ENCODE results near the gene DUS3L. TPM values are rescaled to one million over a fixed set of nuclear protein-coding genes. Genes with fewer than 3 reads are reported as not detected.

Gene DUS3L
- total RNA-seq, 4 donors from 2014 or later: 20.3 to 34.1 (median 27.3) TPM

DNA sequence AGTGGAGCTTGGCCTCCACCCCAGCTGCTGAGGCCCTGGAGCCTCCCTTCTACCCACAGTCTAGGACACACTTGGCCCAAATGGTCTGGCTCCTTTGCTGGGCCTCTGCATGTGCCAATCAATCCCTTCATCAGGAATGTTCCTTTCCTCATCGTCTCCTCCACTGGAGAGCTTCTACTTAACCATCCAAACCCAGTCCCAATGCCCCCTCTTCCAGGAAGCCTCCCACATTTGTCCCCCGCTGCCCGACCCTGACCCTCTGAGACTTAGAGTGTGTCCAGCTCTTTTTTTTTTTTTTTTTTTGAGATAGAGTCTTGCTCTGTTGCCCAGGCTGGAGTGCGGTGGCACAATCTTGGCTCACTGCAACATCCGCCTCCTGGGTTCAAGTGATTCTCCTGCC lies 2.5 kb downstream of the DUS3L start:
- no peak for DNase-seq (ENCODE audit: extremely low spot score)
- H3K36me3 ChIP-seq: peaks cover 59 to 67% (median 65%) of the 10 kb centered on the region in 4 donors
- TF ChIP-seq POLR2A (IDR thresholded peaks at IDR 0.05; ENCODE audit: low read depth) (no peak), EP300 (IDR thresholded peaks at IDR 0.05) (no peak), POLR2AphosphoS5 (IDR thresholded peaks at IDR 0.05) (no peak)
- TF ChIP-seq, protein P1, sequence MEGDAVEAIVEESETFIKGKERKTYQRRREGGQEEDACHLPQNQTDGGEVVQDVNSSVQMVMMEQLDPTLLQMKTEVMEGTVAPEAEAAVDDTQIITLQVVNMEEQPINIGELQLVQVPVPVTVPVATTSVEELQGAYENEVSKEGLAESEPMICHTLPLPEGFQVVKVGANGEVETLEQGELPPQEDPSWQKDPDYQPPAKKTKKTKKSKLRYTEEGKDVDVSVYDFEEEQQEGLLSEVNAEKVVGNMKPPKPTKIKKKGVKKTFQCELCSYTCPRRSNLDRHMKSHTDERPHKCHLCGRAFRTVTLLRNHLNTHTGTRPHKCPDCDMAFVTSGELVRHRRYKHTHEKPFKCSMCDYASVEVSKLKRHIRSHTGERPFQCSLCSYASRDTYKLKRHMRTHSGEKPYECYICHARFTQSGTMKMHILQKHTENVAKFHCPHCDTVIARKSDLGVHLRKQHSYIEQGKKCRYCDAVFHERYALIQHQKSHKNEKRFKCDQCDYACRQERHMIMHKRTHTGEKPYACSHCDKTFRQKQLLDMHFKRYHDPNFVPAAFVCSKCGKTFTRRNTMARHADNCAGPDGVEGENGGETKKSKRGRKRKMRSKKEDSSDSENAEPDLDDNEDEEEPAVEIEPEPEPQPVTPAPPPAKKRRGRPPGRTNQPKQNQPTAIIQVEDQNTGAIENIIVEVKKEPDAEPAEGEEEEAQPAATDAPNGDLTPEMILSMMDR (IDR thresholded peaks at IDR 0.05): no peak
- WGBS: 96% methylated on average over 5 of the region's 5 CpGs
- intact Hi-C loops (cut with DNase I): no loop called here
- peaks cover 7 to 12% (median 9%) of the 10 kb centered on the region in 4 donors for H3K4me1 ChIP-seq
- H3K9me3 ChIP-seq: no peaks in the 10 kb centered on the region
- H3K27me3 ChIP-seq: no peaks in the 10 kb centered on the region
- H3K27ac ChIP-seq (replicated peaks in 1 of 4): no peak overlapping the region
- no peak overlapping the region for H3K4me3 ChIP-seq

DNA sequence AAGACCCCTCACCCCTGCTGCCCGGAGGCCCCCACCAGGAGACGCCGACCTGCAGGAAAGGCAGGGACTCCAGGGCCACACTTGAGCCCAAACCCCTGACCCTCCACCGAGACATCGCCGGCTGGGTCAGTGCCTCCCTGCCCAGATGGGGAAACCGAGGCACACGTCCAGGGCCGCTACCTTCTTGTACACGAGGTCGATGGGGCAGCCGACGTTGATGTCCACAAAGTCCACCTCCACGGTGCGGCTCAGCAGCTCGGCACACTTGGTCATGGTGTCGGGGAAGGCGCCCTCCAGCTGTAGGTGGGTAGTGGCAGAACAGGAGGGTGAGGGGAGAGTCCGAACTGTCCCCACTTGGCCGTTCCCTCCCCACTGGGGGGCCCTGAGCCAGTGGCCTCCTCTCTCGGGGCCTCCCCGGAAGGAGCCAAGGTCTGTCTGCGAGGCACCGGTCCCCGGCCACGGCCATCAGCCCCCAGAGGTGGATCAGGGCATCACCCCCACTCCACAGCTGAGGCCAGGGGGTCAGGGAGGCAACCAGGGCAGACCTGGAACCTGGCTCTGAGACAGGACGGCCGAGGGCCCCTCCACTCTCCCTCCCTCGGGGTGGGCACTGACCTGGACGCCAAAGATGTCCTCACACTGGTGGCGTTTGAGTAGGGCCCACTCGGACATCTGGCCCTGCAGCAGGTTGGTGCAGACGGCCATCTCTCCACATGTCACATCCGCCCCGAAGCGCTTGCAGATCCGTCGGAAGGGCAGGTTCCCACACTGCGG lies 3.4 kb downstream of the DUS3L start:
- intact Hi-C loops (cut with DNase I): no loop called here
- 81% methylated on average over 14 of the region's 39 CpGs for WGBS
- H3K36me3 ChIP-seq: peaks cover 59 to 69% (median 65%) of the 10 kb centered on the region in 4 donors
- TF ChIP-seq POLR2A (IDR thresholded peaks at IDR 0.05; ENCODE audit: low read depth): no peak
- H3K4me3 ChIP-seq: no peak overlapping the region
- peaks cover 7 to 12% (median 9%) of the 10 kb centered on the region in 4 donors for H3K4me1 ChIP-seq
- no peaks in the 10 kb centered on the region for H3K9me3 ChIP-seq
- no peak overlapping the region for H3K27ac ChIP-seq (replicated peaks in 1 of 4)
- no peak for DNase-seq (ENCODE audit: extremely low spot score)
- no peaks in the 10 kb centered on the region for H3K27me3 ChIP-seq

DNA sequence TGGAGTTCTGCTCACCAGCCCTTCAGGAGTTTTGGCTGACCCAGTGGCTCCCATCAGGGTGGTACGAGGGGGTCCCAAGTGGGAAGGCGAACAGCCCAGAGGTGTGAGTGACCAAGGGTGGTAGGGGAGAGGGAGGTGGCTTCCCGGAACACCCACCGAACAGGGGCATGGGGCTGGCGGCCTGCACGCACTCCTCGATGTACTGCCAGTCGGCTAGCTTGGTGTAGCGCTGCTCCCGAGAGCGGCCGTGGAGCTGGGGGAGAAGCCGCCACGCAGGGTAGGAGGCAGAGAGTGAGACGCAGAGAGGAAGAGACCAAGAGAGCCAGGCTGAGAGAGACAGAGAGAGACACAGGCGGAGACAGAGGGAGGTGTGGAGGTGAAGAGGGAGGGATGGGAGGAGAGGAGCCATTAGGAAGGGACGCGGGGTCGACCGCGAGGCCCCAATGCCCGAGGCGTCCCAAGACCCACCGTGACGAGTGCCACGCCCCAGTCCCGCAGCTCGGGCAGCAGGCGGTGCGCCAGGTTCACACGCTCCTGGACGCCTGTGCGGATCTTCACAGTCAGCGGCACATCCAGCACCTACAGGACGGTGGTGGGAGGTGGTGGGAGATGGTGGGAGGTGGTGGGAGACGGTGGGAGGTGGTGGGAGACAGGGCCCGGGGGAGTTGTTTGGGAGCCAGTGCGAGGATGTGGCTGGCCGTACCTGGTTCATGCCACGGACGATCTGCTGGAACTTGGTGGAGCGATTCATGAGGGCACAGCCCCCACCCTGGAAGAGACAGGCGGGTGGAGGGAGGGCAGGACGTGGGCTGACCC lies 4.2 kb downstream of the DUS3L start:
- Histone ChIP-seq H3K4me1 (peaks cover 7 to 12% (median 9%) of the 10 kb centered on the region in 4 donors), H3K36me3 (peaks cover 59 to 69% (median 65%) of the 10 kb centered on the region in 4 donors), H3K4me3 (no peak overlapping the region), H3K27me3 (no peaks in the 10 kb centered on the region), H3K9me3 (no peaks in the 10 kb centered on the region), H3K27ac (replicated peaks in 1 of 4) (no peak overlapping the region)
- no peak for DNase-seq (ENCODE audit: extremely low spot score)
- 89% methylated on average over 36 of the region's 44 CpGs for WGBS
- intact Hi-C loops (cut with DNase I): no loop called here
- TF ChIP-seq EP300 (IDR thresholded peaks at IDR 0.05) (no peak), POLR2A (IDR thresholded peaks at IDR 0.05; ENCODE audit: low read depth) (no peak)

DNA sequence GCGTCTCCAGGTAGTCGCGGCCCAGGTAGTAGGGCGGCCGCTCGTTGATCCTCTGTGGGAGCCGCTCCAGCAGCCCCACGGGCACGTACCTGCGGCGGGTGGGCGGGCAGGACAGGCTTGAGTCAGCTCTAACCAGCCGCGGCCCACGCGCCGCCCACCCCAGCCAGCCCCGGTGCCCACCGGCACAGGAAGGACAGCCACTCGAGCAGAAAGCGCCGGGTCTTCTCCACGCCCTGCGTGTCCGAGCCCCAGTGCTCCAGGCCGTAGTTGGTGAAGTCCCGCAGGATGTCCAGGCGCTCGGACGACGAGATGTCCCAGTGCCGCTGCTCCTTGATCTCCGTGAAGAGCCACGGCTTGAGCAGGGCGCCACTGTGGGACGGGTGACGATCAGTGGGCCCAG lies 5.5 kb downstream of the DUS3L start:
- 96% methylated on average over 17 of the region's 37 CpGs for WGBS
- no peaks in the 10 kb centered on the region for H3K9me3 ChIP-seq
- intact Hi-C loops (cut with DNase I): no loop called here
- H3K36me3 ChIP-seq: peaks cover 59 to 69% (median 65%) of the 10 kb centered on the region in 4 donors
- H3K4me1 ChIP-seq: peaks cover 7 to 9% (median 8%) of the 10 kb centered on the region in 4 donors
- DNase-seq (ENCODE audit: extremely low spot score): no peak
- no peak overlapping the region for H3K27ac ChIP-seq (replicated peaks in 1 of 4)
- no peak overlapping the region for H3K4me3 ChIP-seq
- no peaks in the 10 kb centered on the region for H3K27me3 ChIP-seq
- TF ChIP-seq EP300 (IDR thresholded peaks at IDR 0.05) (no peak), POLR2A (IDR thresholded peaks at IDR 0.05; ENCODE audit: low read depth) (no peak), POLR2AphosphoS5 (IDR thresholded peaks at IDR 0.05) (no peak)
- TF ChIP-seq, protein P1 (IDR thresholded peaks at IDR 0.05): no peak

DNA sequence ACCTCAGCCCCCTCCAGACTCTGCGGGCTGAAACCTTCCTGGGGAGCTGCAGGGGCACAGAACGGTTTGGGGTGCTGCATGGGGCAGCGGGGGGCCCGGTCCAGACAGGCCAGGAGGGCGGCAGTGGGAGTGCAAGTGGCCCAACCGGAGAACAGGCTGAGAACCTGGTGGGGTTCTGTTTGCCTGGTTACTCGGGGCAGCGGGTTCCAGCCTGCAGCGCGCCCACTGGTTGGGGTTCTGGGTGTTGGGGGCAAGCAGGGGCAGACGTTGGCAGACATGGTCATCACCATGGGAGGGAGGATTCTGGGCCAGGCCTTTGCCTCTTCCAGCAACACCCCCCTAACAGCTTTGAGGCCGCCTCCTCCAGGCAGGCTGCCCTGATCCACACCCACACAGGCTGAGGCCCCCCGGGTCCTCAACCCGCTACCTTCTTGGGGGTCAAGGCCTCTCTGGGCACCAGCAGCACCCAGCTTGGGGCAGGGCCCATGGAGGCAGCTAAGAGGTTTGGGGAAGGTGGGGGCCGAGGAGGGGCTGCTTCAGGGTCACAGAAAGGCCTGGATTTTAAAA lies 6.3 kb downstream of the DUS3L start, which contains the start of gene PRR22:
PRR22 (minus strand) TSS at position 166 of the 567 bp plus-strand sequence; CDS start at position 80, 86 bp downstream.
- Histone ChIP-seq H3K27ac (replicated peaks in 1 of 4) (no peak within 1 kb of the TSS), H3K9me3 (no peaks in the 10 kb centered on the region), H3K4me3 (no peak within 1 kb of the TSS), H3K36me3 (peaks cover 56 to 64% (median 61%) of the 10 kb centered on the region in 4 donors), H3K4me1 (peaks cover 0 to 1% (median under 1%) of the 10 kb centered on the region in 4 donors), H3K27me3 (no peaks in the 10 kb centered on the region)
- DNase-seq (ENCODE audit: extremely low spot score): no peak
- 88% methylated on average over 15 of the region's 15 CpGs for WGBS
- intact Hi-C loops (cut with DNase I): no loop called here
- TF ChIP-seq, protein P1 (IDR thresholded peaks at IDR 0.05): no peak
- no peak for TF ChIP-seq POLR2AphosphoS5 (IDR thresholded peaks at IDR 0.05)
- TF ChIP-seq EP300 (IDR thresholded peaks at IDR 0.05): no peak
- no peak for TF ChIP-seq POLR2A (IDR thresholded peaks at IDR 0.05; ENCODE audit: low read depth)

Data from esophagus muscularis mucosa (tissue), 4 donors.